HUES64 (cell line): Measurements from ENCODE around the gene PSMA7.

Source experiments
- H3K27ac ChIP-seq: 2 replicates; pipeline ENCODE4 v1.7.0; 2013; ENCODE audit warnings: low read depth, low read length, inconsistent platforms
- H3K27me3 ChIP-seq: 2 replicates; pipeline ENCODE4 v1.6.1; 2013; ENCODE audit warnings: mild to moderate bottlenecking, low read length; ENCODE audit not compliant: insufficient read depth
- H3K36me3 ChIP-seq: 2 replicates; pipeline ENCODE4 v1.6.1; 2013; ENCODE audit warnings: mild to moderate bottlenecking, low read length; ENCODE audit not compliant: insufficient read depth
- H3K4me1 ChIP-seq: 2 replicates; pipeline ENCODE4 v1.6.1; 2013; ENCODE audit warnings: mild to moderate bottlenecking, low read length, moderate library complexity; ENCODE audit not compliant: insufficient read depth
- H3K4me3 ChIP-seq: 2 replicates; pipeline ENCODE4 v1.5.1; 2013; ENCODE audit warnings: mild to moderate bottlenecking, low read length, moderate library complexity
- H3K9ac ChIP-seq: 2 replicates; pipeline ENCODE4 v1.6.1; 2013; ENCODE audit warnings: mild to moderate bottlenecking, low read depth, low read length
- H3K9me3 ChIP-seq: 2 replicates; pipeline ENCODE4 v1.6.1; 2013; ENCODE audit warnings: low read depth, low read length; ENCODE audit not compliant: insufficient read depth
- WGBS: fragments of 150-250, 120-280 bp; methylation state at CpG from one replicate; pipeline ENCODE4 v1.1.7; 2013; ENCODE audit warnings: missing lambda C conversion rate; 5-methylcytosine and 5-hydroxymethylcytosine counted together

PSMA7 gene

GRCh38 chr20:62168061-62168460 is 24.9 kb upstream of the PSMA7 start:
- Histone ChIP-seq H3K4me3 (no peak overlapping the region), H3K36me3 (peaks cover 63% of the 10 kb centered on the region), H3K9ac (no peak overlapping the region), H3K9me3 (no peaks in the 10 kb centered on the region), H3K27me3 (no peaks in the 10 kb centered on the region), H3K4me1 (no peaks in the 10 kb centered on the region), H3K27ac (no peak overlapping the region)
- WGBS = 90% methylated on average over 4 of the region's 4 CpGs

GRCh38 chr20:62167474-62167873 is 24.3 kb upstream of the PSMA7 start:
- H3K9ac ChIP-seq = no peak overlapping the region
- no peak overlapping the region for H3K4me3 ChIP-seq
- H3K9me3 ChIP-seq = no peaks in the 10 kb centered on the region
- peaks cover 65% of the 10 kb centered on the region for H3K36me3 ChIP-seq
- no peak overlapping the region for H3K27ac ChIP-seq
- WGBS = 96% methylated on average over 6 of the region's 6 CpGs
- H3K27me3 ChIP-seq = no peaks in the 10 kb centered on the region
- no peaks in the 10 kb centered on the region for H3K4me1 ChIP-seq

DNA sequence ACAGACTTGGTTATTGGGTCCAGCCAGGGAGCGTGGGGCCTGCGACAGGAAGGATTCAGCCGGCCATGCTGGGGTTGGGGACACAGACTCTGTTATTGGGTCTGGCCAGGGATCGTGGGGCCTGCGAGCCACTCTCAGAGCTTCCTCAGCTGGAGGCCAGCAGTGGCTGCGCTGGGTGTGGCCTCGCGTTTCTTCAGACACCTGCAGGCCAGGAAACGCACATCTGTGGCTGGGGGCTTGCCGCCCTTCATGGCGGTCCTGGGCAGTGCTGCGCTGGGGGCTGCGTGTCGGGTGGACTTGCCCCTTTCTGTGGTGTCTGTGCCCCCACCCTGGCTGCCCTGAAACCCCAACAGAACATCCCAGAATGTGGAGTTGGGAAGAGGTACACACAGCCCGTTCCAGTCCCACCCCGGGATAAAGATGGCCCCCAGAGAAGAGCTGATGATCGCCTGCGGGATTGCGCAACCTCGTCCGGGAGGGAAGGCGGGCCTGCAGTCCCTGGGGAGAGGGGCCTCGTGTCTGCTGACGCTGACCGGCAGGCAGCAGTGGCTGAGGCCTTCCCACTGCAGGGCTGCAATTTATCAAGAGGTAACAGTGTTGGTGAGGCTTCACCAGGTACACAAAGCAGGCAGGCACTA is 22.7 kb upstream of the PSMA7 start:
- H3K9ac ChIP-seq = no peak overlapping the region
- 92% methylated on average over 25 of the region's 25 CpGs for WGBS
- no peaks in the 10 kb centered on the region for H3K27me3 ChIP-seq
- no peak overlapping the region for H3K4me3 ChIP-seq
- no peaks in the 10 kb centered on the region for H3K9me3 ChIP-seq
- H3K36me3 ChIP-seq = peaks cover 76% of the 10 kb centered on the region
- H3K4me1 ChIP-seq = no peaks in the 10 kb centered on the region
- no peak overlapping the region for H3K27ac ChIP-seq

DNA sequence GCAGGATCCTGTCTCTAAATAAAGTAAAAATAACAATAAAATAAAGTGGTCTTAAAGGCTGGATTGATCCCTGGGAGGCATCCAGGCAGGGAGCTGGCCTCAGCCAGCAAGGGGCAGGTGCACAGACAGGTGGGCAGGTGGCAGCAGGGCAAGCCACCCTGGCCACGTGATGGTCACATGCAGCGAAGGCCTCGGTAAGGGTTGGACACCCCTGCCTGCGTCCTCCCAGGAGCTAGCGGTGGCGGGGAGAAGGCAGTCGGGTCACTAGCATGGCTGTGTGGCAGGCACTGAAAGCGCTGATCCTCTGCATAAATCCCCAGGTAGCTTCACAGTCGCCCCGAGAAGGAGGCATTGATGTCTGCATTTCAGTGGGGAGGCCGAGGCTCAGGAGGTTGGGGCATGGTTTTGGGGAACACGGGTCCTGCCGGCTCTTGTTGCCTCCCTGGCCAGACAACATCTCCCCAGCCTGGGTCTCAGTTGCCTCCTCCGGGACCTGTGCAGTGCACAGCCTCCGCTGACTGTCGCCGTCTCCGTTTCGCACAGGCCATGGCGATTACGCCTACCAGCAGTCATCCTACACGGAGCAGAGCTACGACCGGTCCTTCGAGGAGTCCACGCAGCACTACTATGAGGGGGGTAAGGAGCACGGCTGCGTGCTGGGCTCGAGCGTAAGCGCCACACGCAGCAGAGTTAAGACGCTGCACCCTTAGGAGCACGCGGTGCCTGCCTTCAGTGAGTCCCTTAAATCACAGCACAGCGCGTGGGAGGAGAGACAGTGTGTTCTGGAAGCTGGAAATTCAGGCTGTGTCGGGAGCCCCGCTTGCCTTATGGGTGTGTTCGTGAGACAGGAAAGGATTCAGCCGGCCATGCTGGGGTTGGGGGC is 21.9 kb upstream of the PSMA7 start:
- Histone ChIP-seq H3K9ac (no peak overlapping the region), H3K9me3 (no peaks in the 10 kb centered on the region), H3K27ac (no peak overlapping the region), H3K27me3 (no peaks in the 10 kb centered on the region), H3K36me3 (peaks cover 82% of the 10 kb centered on the region), H3K4me1 (no peaks in the 10 kb centered on the region), H3K4me3 (no peak overlapping the region)
- WGBS = 97% methylated on average over 41 of the region's 41 CpGs

DNA sequence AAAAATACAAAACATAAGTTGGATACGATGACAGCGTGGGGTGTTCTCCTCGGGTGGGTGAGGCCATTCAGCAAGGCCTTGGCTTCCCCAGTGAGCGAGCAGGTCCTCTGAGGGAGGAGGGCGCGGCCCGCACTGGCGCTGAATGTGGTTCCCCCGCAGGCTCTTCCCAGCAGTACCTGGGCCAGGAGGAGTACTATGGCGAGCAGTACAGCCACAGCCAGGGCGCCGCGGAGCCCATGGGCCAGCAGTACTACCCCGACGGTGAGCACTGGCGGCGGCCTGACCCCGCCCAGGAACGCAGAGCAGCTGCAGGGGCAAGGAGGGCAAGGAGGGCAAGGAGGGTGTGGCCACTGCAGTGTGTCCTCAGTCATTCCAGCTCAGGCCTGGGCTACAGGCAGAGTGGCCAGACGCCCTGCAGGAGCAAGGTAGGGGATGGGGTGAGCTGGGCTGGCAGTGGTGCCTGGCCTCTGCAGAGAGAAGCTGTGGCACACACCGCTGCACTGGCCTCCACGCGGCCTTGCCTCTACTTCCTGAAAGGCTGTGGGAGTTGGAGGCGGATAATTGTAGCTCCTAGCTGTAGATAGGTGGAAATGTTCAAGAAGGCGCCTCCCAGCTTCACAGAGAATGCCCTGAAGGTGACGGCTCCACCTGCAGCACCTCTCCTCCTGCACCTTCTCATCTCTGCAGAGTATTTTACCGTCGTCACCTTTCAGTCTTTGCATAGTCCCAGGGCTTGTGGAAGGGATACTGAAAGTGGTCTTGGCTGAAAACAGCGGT is 21.0 kb upstream of the PSMA7 start:
- no peaks in the 10 kb centered on the region for H3K4me1 ChIP-seq
- H3K9ac ChIP-seq = no peak overlapping the region
- H3K27ac ChIP-seq = no peak overlapping the region
- no peak overlapping the region for H3K4me3 ChIP-seq
- H3K27me3 ChIP-seq = no peaks in the 10 kb centered on the region
- H3K36me3 ChIP-seq = peaks cover 83% of the 10 kb centered on the region
- 95% methylated on average over 29 of the region's 29 CpGs for WGBS
- H3K9me3 ChIP-seq = no peaks in the 10 kb centered on the region

GRCh38 chr20:62163485-62163865 is 20.3 kb upstream of the PSMA7 start:
- no peaks in the 10 kb centered on the region for H3K9me3 ChIP-seq
- H3K4me1 ChIP-seq = no peaks in the 10 kb centered on the region
- WGBS = 95% methylated on average over 25 of the region's 25 CpGs
- peaks cover 84% of the 10 kb centered on the region for H3K36me3 ChIP-seq
- no peaks in the 10 kb centered on the region for H3K27me3 ChIP-seq
- no peak overlapping the region for H3K27ac ChIP-seq
- H3K9ac ChIP-seq = no peak overlapping the region
- H3K4me3 ChIP-seq = no peak overlapping the region

GRCh38 chr20:62162765-62163484 is 19.7 kb upstream of the PSMA7 start:
- Histone ChIP-seq H3K27me3 (no peaks in the 10 kb centered on the region), H3K4me3 (no peak overlapping the region), H3K27ac (no peak overlapping the region), H3K36me3 (peaks cover 79% of the 10 kb centered on the region), H3K9ac (no peak overlapping the region), H3K4me1 (no peaks in the 10 kb centered on the region), H3K9me3 (no peaks in the 10 kb centered on the region)
- WGBS = 96% methylated on average over 38 of the region's 38 CpGs

GRCh38 chr20:62161347-62161746 is 18.2 kb upstream of the PSMA7 start:
- peaks cover 73% of the 10 kb centered on the region for H3K36me3 ChIP-seq
- H3K27me3 ChIP-seq = no peaks in the 10 kb centered on the region
- 92% methylated on average over 17 of the region's 17 CpGs for WGBS
- H3K9me3 ChIP-seq = no peaks in the 10 kb centered on the region
- H3K4me3 ChIP-seq = no peak overlapping the region
- H3K27ac ChIP-seq = no peak overlapping the region
- H3K9ac ChIP-seq = no peak overlapping the region
- H3K4me1 ChIP-seq = 0 out of 2 replicates have a peak, but pooled peaks cover 5% of the 10 kb centered on the region

DNA sequence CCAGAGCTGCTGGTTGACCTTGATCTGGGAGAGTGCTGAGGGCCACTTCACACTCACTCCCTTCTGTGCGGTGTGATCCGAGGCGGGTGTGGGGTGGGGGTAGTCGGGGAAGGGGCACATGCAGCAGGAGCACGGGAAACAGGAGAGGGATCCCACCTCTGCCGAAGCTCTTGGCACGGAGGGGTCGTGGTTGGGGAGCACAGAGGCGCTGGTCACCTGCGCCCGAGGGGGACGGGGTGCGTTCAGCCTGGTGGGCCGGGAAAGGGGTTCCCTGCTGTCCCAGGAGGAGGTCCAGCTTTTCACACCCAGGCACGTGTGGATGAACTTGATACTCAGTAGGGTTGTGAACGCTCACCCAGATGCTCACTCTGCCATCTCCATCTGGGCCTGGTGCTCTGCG is 17.7 kb upstream of the PSMA7 start:
- H3K4me3 ChIP-seq = no peak overlapping the region
- WGBS = 96% methylated on average over 17 of the region's 17 CpGs
- H3K36me3 ChIP-seq = peaks cover 68% of the 10 kb centered on the region
- no peaks in the 10 kb centered on the region for H3K27me3 ChIP-seq
- H3K4me1 ChIP-seq = peaks cover 10% of the 10 kb centered on the region
- no peaks in the 10 kb centered on the region for H3K9me3 ChIP-seq
- no peak overlapping the region for H3K9ac ChIP-seq
- no peak overlapping the region for H3K27ac ChIP-seq

GRCh38 chr20:62160253-62160652 is 17.1 kb upstream of the PSMA7 start:
- H3K9me3 ChIP-seq = no peaks in the 10 kb centered on the region
- no peak overlapping the region for H3K9ac ChIP-seq
- H3K27me3 ChIP-seq = no peaks in the 10 kb centered on the region
- no peak overlapping the region for H3K27ac ChIP-seq
- H3K4me3 ChIP-seq = no peak overlapping the region
- H3K36me3 ChIP-seq = peaks cover 62% of the 10 kb centered on the region
- WGBS = 98% methylated on average over 8 of the region's 9 CpGs
- peaks cover 16% of the 10 kb centered on the region for H3K4me1 ChIP-seq
